Left lung (tissue), 10 donors: Measurements from ENCODE around the gene MORN1. TPM values are rescaled to one million over a fixed set of nuclear protein-coding genes. Genes with fewer than 3 reads are reported as not detected.
A peak's percentile ranks its signal among the peaks of the same experiment; 100 is the strongest.

Experiments
- ATAC-seq: fragments of 200-7000 bp; cut with Tn5 transposase; one replicate; pipeline ENCODE4 v1.9.1; 2020; ENCODE audit warnings: moderate library complexity
- DNase-seq, 4 donors: peaks; one replicate each; pipeline ENCODE4 v3.0.0-alpha.2; 2013 to 2020
- H3K27ac ChIP-seq, 2 donors: fragments of 200-600 bp; sonication (generic) in 1 of 2; one replicate each; pipeline versions ENCODE4 v1.5.0 to v1.8.0; 2020 to 2021
- H3K27me3 ChIP-seq, 2 donors: fragments of 200-600 bp; sonication (generic) in 1 of 2; one replicate each; pipeline versions ENCODE4 v1.5.0 to v1.8.0; 2020 to 2021
- H3K36me3 ChIP-seq, 2 donors: fragments of 200-600 bp; sonication (generic) in 1 of 2; one replicate each; pipeline versions ENCODE4 v1.5.0 to v1.8.0; 2020 to 2021
- H3K4me1 ChIP-seq, 2 donors: fragments of 200-600 bp; one replicate each; pipeline ENCODE4 v1.8.0; 2021
- H3K4me3 ChIP-seq, 2 donors: fragments of 200-600 bp; sonication (generic) in 1 of 2; one replicate each; pipeline versions ENCODE4 v1.5.0 to v1.8.0; 2020 to 2021; ENCODE audit warnings: mild to moderate bottlenecking in 1 of 2
- H3K9me3 ChIP-seq, 2 donors: fragments of 200-600 bp; sonication (generic) in 1 of 2; one replicate each; pipeline versions ENCODE4 v1.5.0 to v1.8.0; 2020 to 2021
- CTCF ChIP-seq, 2 donors: fragments of 200-600 bp; sonication (generic) in 1 of 2; IDR thresholded peaks; one replicate each; pipeline versions ENCODE4 v1.5.0 to v1.8.0; 2021; ENCODE audit warnings: antibody characterized with exemption in 2 of 2
- intact Hi-C, 2 donors: fragments of 100-400 bp; cut with DNase I; formaldehyde crosslinking; loops; one replicate each; pipeline versions ENCODE4 v1.11.2 to v1.14.2; 2022
- polyA plus RNA-seq, 6 donors: library from polyadenylated mRNA; unstranded; fragments of 120-200 nt; gene quantifications; one replicate each; pipeline ENCODE4 v1.2.1, GENCODE V29; 2013; ENCODE audit not compliant: insufficient read length in 6 of 6
- total RNA-seq, 2 donors: library from RNA; stranded (reverse); fragmentation: NEBNext Ultra II Directional; extraction: Animal tissue kit (Norgen Biotek cat#: 25700); gene quantifications; one replicate each; pipeline ENCODE4 v1.2.1, GENCODE V29; 2021
- donor health status: DM: no; HTN: yes; CAD: no.
- donor health status: DM: no; HTN: no; CAD: no.

MORN1 gene
- total and polyA plus RNA-seq, 8 donors = 7.5 to 17.8 (median 14.1) TPM

- H3K4me3 ChIP-seq = no peak overlapping the region
- H3K9me3 ChIP-seq = no peaks in the 10 kb centered on the region
- intact Hi-C loops = no loop called here
- H3K27me3 ChIP-seq = no peaks in the 10 kb centered on the region
- peaks cover 22 to 44% of the 10 kb centered on the region in 2 donors for H3K4me1 ChIP-seq
- TF ChIP-seq CTCF (IDR thresholded peaks at IDR 0.05) = no peak
- ATAC-seq (no peak), DNase-seq (peak in 1 of 4 donors; percentile 77)
- peaks cover 0 to 10% of the 10 kb centered on the region in 2 donors for H3K36me3 ChIP-seq
- no peak overlapping the region for H3K27ac ChIP-seq
Observed at GRCh38 chr1:2282556-2283270, 108.6 kb downstream of the MORN1 start.

- no peaks in the 10 kb centered on the region for H3K9me3 ChIP-seq
- peak; percentile 1 for ATAC-seq
- TF ChIP-seq CTCF (IDR thresholded peaks at IDR 0.05) = no peak
- peaks cover 0 to 14% of the 10 kb centered on the region in 2 donors for H3K36me3 ChIP-seq
- H3K4me1 ChIP-seq = peaks cover 51 to 61% of the 10 kb centered on the region in 2 donors
- H3K4me3 ChIP-seq = no peak overlapping the region
- intact Hi-C loops = no loop called here
- H3K27ac ChIP-seq = peak overlapping the region; percentile 70 to 81
- DNase-seq = no peak
- no peaks in the 10 kb centered on the region for H3K27me3 ChIP-seq
Observed at GRCh38 chr1:2279817-2280216, 111.5 kb downstream of the MORN1 start.

- H3K4me3 ChIP-seq = no peak overlapping the region
- H3K9me3 ChIP-seq = no peaks in the 10 kb centered on the region
- intact Hi-C loops = no loop called here
- H3K4me1 ChIP-seq = peaks cover 57 to 61% of the 10 kb centered on the region in 2 donors
- TF ChIP-seq CTCF (IDR thresholded peaks at IDR 0.05) = no peak
- H3K27me3 ChIP-seq = no peaks in the 10 kb centered on the region
- H3K36me3 ChIP-seq = peaks cover 0 to 14% of the 10 kb centered on the region in 2 donors
- DNase-seq (peak; percentile 75 to 99 (median 92)), ATAC-seq (peak; percentile 54)
- H3K27ac ChIP-seq = peak overlapping the region; percentile 70 to 81
Observed at GRCh38 chr1:2279210-2279639, 112.1 kb downstream of the MORN1 start.

- H3K4me3 ChIP-seq = no peak overlapping the region
- peaks cover 62 to 66% of the 10 kb centered on the region in 2 donors for H3K4me1 ChIP-seq
- DNase-seq = peak in 1 of 4 donors; percentile 60
- intact Hi-C loops = no loop called here
- H3K36me3 ChIP-seq = peaks cover 0 to 14% of the 10 kb centered on the region in 2 donors
- TF ChIP-seq CTCF (IDR thresholded peaks at IDR 0.05) = no peak
- H3K27me3 ChIP-seq = no peaks in the 10 kb centered on the region
- peak overlapping the region; percentile 70 to 81 for H3K27ac ChIP-seq
- no peaks in the 10 kb centered on the region for H3K9me3 ChIP-seq
- no peak for ATAC-seq
Observed at GRCh38 chr1:2278591-2279209, 112.7 kb downstream of the MORN1 start.

- no peak for TF ChIP-seq CTCF (IDR thresholded peaks at IDR 0.05)
- H3K4me1 ChIP-seq = peaks cover 65 to 74% of the 10 kb centered on the region in 2 donors
Observed at GRCh38 chr1:2277741-2278488, 113.4 kb downstream of the MORN1 start.

More at GRCh38 chr1:2277741-2278488, 113.4 kb downstream of the MORN1 start:
- Histone ChIP-seq H3K9me3 (no peaks in the 10 kb centered on the region), H3K27ac (peak overlapping the region; percentile 70 to 83), H3K27me3 (no peaks in the 10 kb centered on the region), H3K36me3 (peaks cover 0 to 11% of the 10 kb centered on the region in 2 donors), H3K4me3 (no peak overlapping the region)
- peak in 1 of 4 donors; percentile 69 for DNase-seq
- intact Hi-C loops = no loop called here
- ATAC-seq = peak; percentile 7
